Measurements from ENCODE around the gene EPC1. TPM values are rescaled to one million over a fixed set of nuclear protein-coding genes. Genes with fewer than 3 reads are reported as not detected.
"Not testable (repeated sequence)": the region's sequence is repeated elsewhere in the genome, so short reads cannot be mapped to it uniquely, and the experiment has no call there.

The EPC1 gene
- polyA plus RNA-seq, 2 of the 4 experiments (the other 2 are of a cell fraction), result 14.7 to 47.2 TPM

DNA sequence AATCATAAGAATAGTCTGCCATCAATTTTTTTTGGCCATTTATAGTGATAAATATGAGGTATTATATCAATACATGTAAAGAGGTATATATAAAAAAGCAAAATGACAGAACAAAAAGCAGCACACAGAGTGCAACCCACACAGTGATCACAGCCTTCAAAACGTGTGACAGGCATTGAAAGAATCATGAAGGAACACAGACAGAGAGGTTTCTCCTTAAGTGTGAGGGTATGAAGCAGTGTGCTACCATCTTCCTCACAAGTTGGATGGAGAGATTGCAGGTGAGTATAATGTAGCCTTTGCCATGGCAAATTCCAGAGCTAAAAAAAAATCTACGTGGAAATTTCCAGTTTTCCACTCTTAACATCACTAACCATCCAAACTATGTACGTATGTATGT lies 19.6 kb upstream of the EPC1 start:
- ChIA-PET CTCF (interaction anchor here (0.9 to 11.8 kb wide), 9 partner anchors 9 to 130 kb away, joined by 3 to 118 read pairs (median 11); partner anchors contain the start of gene EPC1), POLR2A (interaction anchor here (1.4 kb wide), 1 partner anchor 21 kb away, joined by 3 read pairs; no protein-coding TSS in a partner anchor)
- no peaks in the 10 kb centered on the region for H3K9me3 ChIP-seq
- ATAC-seq (no peak), FAIRE-seq (no peak), DNase-seq (ENCODE audit: low read depth in 1 of 2, low spot score in 1 of 2) (no peak)
- no peak overlapping the region for H3K4me3 ChIP-seq
- H3K4me2 ChIP-seq, result no peak overlapping the region
- TF ChIP-seq TFCP2L1 (CRISPR knock-in tag; IDR thresholded peaks at IDR 0.05), result no peak
- TF ChIP-seq HEYL (CRISPR knock-in tag; IDR thresholded peaks at IDR 0.05), result no peak
- no peak for TF ChIP-seq MAZ (IDR thresholded peaks at IDR 0.05; ENCODE audit: borderline replicate concordance, low read depth, low read length)
- no peak for TF ChIP-seq ZNF302 (CRISPR knock-in tag; IDR thresholded peaks at IDR 0.05)
- TF ChIP-seq NPAS2 (CRISPR knock-in tag; IDR thresholded peaks at IDR 0.05; ENCODE audit: borderline replicate concordance), result no peak
- no peak for TF ChIP-seq REST (IDR thresholded peaks at IDR 0.05)
- no peak for TF ChIP-seq ZC3H11A (IDR thresholded peaks at IDR 0.05)
- no peak for TF ChIP-seq FOXS1 (CRISPR knock-in tag; IDR thresholded peaks at IDR 0.05)
- TF ChIP-seq PBX3 (IDR thresholded peaks at IDR 0.05), result no peak
- TF ChIP-seq BCL3 (IDR thresholded peaks at IDR 0.05), result no peak
- TF ChIP-seq HOXB13 (CRISPR knock-in tag; IDR thresholded peaks at IDR 0.05; ENCODE audit: low read depth), result no peak
- TF ChIP-seq, protein P1, sequence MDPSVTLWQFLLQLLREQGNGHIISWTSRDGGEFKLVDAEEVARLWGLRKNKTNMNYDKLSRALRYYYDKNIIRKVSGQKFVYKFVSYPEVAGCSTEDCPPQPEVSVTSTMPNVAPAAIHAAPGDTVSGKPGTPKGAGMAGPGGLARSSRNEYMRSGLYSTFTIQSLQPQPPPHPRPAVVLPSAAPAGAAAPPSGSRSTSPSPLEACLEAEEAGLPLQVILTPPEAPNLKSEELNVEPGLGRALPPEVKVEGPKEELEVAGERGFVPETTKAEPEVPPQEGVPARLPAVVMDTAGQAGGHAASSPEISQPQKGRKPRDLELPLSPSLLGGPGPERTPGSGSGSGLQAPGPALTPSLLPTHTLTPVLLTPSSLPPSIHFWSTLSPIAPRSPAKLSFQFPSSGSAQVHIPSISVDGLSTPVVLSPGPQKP (IDR thresholded peaks at IDR 0.05; ENCODE audit: low read depth, low read length), result no peak
- 74% methylated on average over 3 of the region's 3 CpGs for WGBS (ENCODE audit: missing lambda C conversion rate)
- no peak overlapping the region for H3K27ac ChIP-seq
- peaks cover 9% of the 10 kb centered on the region; the same call in 2 of the 3 replicates for H3K4me1 ChIP-seq

DNA sequence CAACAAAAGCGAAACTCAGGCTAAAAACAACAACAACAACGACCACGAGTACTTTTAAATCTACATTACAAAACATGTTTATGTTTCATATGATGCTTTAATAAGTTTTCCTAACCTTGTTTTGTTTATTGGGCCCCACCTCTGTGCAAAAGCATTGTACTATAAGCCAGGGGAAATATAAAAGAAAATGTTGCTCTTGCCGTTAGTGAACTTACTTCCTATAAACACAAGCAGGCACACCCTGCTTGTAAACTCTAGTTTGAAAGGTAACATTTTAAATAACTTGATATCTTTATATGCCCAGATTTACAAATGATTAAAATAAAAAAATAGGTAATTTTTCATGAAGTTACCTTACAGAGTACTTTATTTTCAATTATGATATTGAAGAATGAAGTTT lies 19.2 kb upstream of the EPC1 start:
- Histone ChIP-seq H3K9me3 (no peaks in the 10 kb centered on the region), H3K27ac (no peak overlapping the region), H3K4me2 (no peak overlapping the region), H3K4me3 (no peak overlapping the region), H3K4me1 (peaks cover 10% of the 10 kb centered on the region; the same call in 1 of the 3 replicates)
- ATAC-seq, result no peak
- TF ChIP-seq CBX8 (IDR thresholded peaks at IDR 0.05), result no peak
- TF ChIP-seq ESRRA (IDR thresholded peaks at IDR 0.05; ENCODE audit: borderline replicate concordance, low read length), result no peak
- 85% methylated on average over 4 of the region's 4 CpGs for WGBS (ENCODE audit: missing lambda C conversion rate)
- ChIA-PET POLR2A (interaction anchor here (0.6 kb wide), 1 partner anchor 11 kb away, joined by 3 read pairs; no protein-coding TSS in a partner anchor), CTCF (interaction anchor here (1.2 to 11.8 kb wide), 5 partner anchors 12 to 130 kb away, joined by 3 to 118 read pairs (median 11); partner anchors contain the start of gene EPC1)
- no peak for FAIRE-seq
- no peak for DNase-seq (ENCODE audit: low read depth in 1 of 2, low spot score in 1 of 2)

DNA sequence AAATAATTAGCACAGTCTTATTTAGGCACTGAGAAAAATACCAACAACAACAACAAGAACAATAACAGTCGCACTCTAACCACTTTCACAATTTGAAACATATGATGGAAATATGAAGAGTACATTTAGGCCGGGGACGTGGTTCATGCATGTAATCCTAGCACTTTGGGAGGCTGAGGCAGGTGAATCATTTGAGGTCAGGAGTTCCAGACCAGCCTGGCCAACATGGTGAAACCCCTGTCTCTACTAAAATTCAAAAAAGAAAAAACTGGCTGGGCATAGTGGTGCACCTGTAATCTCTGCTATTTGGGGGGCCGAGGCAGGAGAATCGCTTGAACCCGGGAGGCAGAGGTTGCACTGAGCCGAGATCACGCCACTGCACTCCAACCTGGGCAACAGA lies 18.4 kb upstream of the EPC1 start:
- H3K27ac ChIP-seq; H3K4me3 ChIP-seq; ATAC-seq; H3K9me3 ChIP-seq; FAIRE-seq; DNase-seq (ENCODE audit: low read depth in 1 of 2, low spot score in 1 of 2); H3K4me2 ChIP-seq; H3K4me1 ChIP-seq: not testable (repeated sequence)
- ChIA-PET POLR2A (interaction anchor here (0.6 kb wide), 1 partner anchor 99 kb away, joined by 3 read pairs; no protein-coding TSS in a partner anchor), CTCF (interaction anchor here (11.8 kb wide), 1 partner anchor 16 kb away, joined by 118 read pairs; the partner anchor contains the start of gene EPC1)
- whole genome bisulfite sequencing (ENCODE audit: missing lambda C conversion rate), result 93% methylated on average over 8 of the region's 8 CpGs

Measured in A549 (cell line).